DOHH2 (cell line): Measurements from ENCODE around the gene CLINT1.

ENCODE experiments used
- H3F3A ChIP-seq: fragments of 200-600 bp; sonication (generic), shearing (Covaris generic); 2 replicates; pipeline ENCODE4 v1.6.0; 2016; ENCODE audit warnings: antibody characterized with exemption, mild to moderate bottlenecking; ENCODE audit not compliant: control insufficient read depth, insufficient read depth
- H3K27ac ChIP-seq: fragments of 200-600 bp; sonication (generic); 2 replicates; pipeline ENCODE4 v1.5.1; 2014; ENCODE audit warnings: low read depth, mild to moderate bottlenecking, low read length, moderate library complexity
- H3K27me3 ChIP-seq: fragments of 200-600 bp; sonication (generic); 2 replicates; pipeline ENCODE4 v1.6.1; 2014; ENCODE audit warnings: mild to moderate bottlenecking, low read length, mixed read lengths; ENCODE audit not compliant: control insufficient read depth
- H3K36me3 ChIP-seq: fragments of 200-600 bp; sonication (generic); 2 replicates; pipeline ENCODE4 v1.6.1; 2014; ENCODE audit warnings: mild to moderate bottlenecking, low read length, moderate library complexity, mixed read lengths; ENCODE audit not compliant: control insufficient read depth
- H3K4me1 ChIP-seq: fragments of 200-600 bp; sonication (generic); 2 replicates; pipeline ENCODE4 v1.6.1; 2014; ENCODE audit warnings: mild to moderate bottlenecking, low read length, mixed read lengths; ENCODE audit not compliant: control insufficient read depth
- H3K4me2 ChIP-seq: fragments of 200-600 bp; sonication (generic); 2 replicates; pipeline ENCODE4 v1.6.0; 2014; ENCODE audit warnings: mild to moderate bottlenecking, low read length, moderate library complexity
- H3K4me3 ChIP-seq: fragments of 200-600 bp; sonication (generic); 2 replicates; pipeline ENCODE4 v1.5.1; 2014; ENCODE audit warnings: mild to moderate bottlenecking, low read length, mixed read lengths
- H3K79me2 ChIP-seq: fragments of 200-600 bp; sonication (generic); 2 replicates; pipeline ENCODE4 v1.6.1; 2014; ENCODE audit warnings: mild to moderate bottlenecking, low read length, mixed read lengths; ENCODE audit not compliant: control insufficient read depth
- H3K9me2 ChIP-seq: fragments of 200-600 bp; sonication (generic); replicated peaks from 2 replicates; pipeline ENCODE4 v1.6.1; 2014; ENCODE audit warnings: mild to moderate bottlenecking, low read length, mixed read lengths; ENCODE audit not compliant: control insufficient read depth
- H3K9me3 ChIP-seq: fragments of 200-600 bp; sonication (generic); 2 replicates; pipeline ENCODE4 v1.6.1; 2014; ENCODE audit warnings: antibody characterized with exemption, low read length, mixed read lengths; ENCODE audit not compliant: control insufficient read depth, insufficient read depth
- H4K20me1 ChIP-seq: fragments of 200-600 bp; sonication (generic); 2 replicates; pipeline ENCODE4 v1.6.0; 2014; ENCODE audit warnings: low read depth, mild to moderate bottlenecking, antibody characterized with exemption, low read length, moderate library complexity; ENCODE audit not compliant: control insufficient read depth, insufficient read depth
- CTCF ChIP-seq: fragments of 200-600 bp; sonication (generic); IDR thresholded peaks from one replicate; pipeline ENCODE4 v1.5.1; 2014; ENCODE audit warnings: antibody characterized with exemption, mild to moderate bottlenecking, low read depth, low read length; ENCODE audit not compliant: poor library complexity, severe bottlenecking
- EZH2phosphoT487 ChIP-seq: fragments of 200-600 bp; sonication (generic); IDR thresholded peaks from 2 replicates; pipeline ENCODE4 v1.6.1; 2017; ENCODE audit warnings: borderline replicate concordance, mild to moderate bottlenecking, antibody characterized with exemption, low read length, moderate library complexity, mixed read lengths

The CLINT1 gene

GRCh38 chr5:157778121-157778805 is 80.7 kb downstream of the CLINT1 start:
- no peak overlapping the region for H3K27ac ChIP-seq
- H3K79me2 ChIP-seq = no peaks in the 10 kb centered on the region
- H3K27me3 ChIP-seq = no peaks in the 10 kb centered on the region
- no peaks in the 10 kb centered on the region for H3K9me2 ChIP-seq
- no peaks in the 10 kb centered on the region; the same call in 1 of the 2 replicates for H4K20me1 ChIP-seq
- no peak overlapping the region for H3K4me2 ChIP-seq
- H3K4me1 ChIP-seq = no peaks in the 10 kb centered on the region
- no peaks in the 10 kb centered on the region for H3K9me3 ChIP-seq
- H3F3A ChIP-seq = no peaks in the 10 kb centered on the region
- no peak for TF ChIP-seq CTCF
- TF ChIP-seq EZH2phosphoT487 = no peak
- H3K36me3 ChIP-seq = no peaks in the 10 kb centered on the region
- H3K4me3 ChIP-seq = no peak overlapping the region

GRCh38 chr5:157772127-157772526 is 86.8 kb downstream of the CLINT1 start:
- Histone ChIP-seq H3K79me2 (no peaks in the 10 kb centered on the region), H3K4me1 (no peaks in the 10 kb centered on the region), H4K20me1 (no peaks in the 10 kb centered on the region), H3K9me2 (no peaks in the 10 kb centered on the region), H3K27me3 (peaks cover 10% of the 10 kb centered on the region), H3K4me3 (no peak overlapping the region), H3F3A (no peaks in the 10 kb centered on the region), H3K9me3 (no peaks in the 10 kb centered on the region), H3K36me3 (no peaks in the 10 kb centered on the region), H3K4me2 (no peak overlapping the region), H3K27ac (no peak overlapping the region)
- TF ChIP-seq EZH2phosphoT487 (no peak), CTCF (no peak)

GRCh38 chr5:157770665-157771064 is 88.3 kb downstream of the CLINT1 start:
- no peak for TF ChIP-seq CTCF
- TF ChIP-seq EZH2phosphoT487 = no peak
- Histone ChIP-seq H3K4me3 (no peak overlapping the region), H3F3A (no peaks in the 10 kb centered on the region), H3K79me2 (no peaks in the 10 kb centered on the region), H3K9me3 (no peaks in the 10 kb centered on the region), H4K20me1 (no peaks in the 10 kb centered on the region), H3K4me2 (no peak overlapping the region), H3K27ac (no peak overlapping the region), H3K9me2 (no peaks in the 10 kb centered on the region), H3K4me1 (no peaks in the 10 kb centered on the region), H3K27me3 (peaks cover 10% of the 10 kb centered on the region), H3K36me3 (no peaks in the 10 kb centered on the region)
